ENCODE results near the gene ZBTB8OS. TPM values are rescaled to one million over a fixed set of nuclear protein-coding genes. Genes with fewer than 3 reads are reported as not detected.

Gene ZBTB8OS
- total and polyA plus RNA-seq, 9 of the 15 experiments (the other 6 are each of a cell fraction or from before 2014, with no cell fraction given): 54.8 to 230 (median 107) TPM

DNA sequence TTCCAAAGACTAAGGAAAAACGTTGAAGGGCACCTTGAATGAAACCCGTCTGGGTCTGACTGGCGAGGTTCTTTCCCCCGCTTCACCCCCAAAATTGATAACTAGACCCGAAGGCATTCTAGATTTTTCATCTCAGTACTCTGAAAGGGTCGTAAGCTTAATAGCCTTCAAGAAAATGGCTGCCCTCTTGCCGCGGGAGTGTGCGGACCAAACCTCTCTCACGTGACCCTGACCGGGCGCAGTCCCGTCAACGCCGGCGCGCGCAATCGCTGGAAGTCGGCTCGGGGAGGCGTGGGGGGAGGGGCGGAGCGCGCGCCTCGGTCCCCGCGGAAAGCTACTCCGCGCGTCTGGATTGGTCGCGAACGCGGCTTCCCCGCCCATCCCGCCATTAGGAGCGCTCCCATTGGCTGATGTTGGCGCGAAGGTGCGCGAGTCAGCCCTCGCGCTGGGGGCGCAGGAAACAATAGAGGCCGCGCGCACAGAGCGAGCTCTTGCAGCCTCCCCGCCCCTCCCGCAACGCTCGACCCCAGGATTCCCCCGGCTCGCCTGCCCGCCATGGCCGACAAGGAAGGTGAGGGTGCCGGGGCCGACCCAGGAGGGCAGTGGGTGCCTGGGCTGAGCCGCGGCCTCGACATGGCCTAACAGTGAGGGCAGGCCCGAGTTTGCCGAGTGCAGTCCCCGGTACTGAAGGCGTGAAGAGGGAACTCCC, 556 bp upstream of the ZBTB8OS start, which contains the start of gene RBBP4 (continued):
- TF ChIP-seq, protein P1, sequence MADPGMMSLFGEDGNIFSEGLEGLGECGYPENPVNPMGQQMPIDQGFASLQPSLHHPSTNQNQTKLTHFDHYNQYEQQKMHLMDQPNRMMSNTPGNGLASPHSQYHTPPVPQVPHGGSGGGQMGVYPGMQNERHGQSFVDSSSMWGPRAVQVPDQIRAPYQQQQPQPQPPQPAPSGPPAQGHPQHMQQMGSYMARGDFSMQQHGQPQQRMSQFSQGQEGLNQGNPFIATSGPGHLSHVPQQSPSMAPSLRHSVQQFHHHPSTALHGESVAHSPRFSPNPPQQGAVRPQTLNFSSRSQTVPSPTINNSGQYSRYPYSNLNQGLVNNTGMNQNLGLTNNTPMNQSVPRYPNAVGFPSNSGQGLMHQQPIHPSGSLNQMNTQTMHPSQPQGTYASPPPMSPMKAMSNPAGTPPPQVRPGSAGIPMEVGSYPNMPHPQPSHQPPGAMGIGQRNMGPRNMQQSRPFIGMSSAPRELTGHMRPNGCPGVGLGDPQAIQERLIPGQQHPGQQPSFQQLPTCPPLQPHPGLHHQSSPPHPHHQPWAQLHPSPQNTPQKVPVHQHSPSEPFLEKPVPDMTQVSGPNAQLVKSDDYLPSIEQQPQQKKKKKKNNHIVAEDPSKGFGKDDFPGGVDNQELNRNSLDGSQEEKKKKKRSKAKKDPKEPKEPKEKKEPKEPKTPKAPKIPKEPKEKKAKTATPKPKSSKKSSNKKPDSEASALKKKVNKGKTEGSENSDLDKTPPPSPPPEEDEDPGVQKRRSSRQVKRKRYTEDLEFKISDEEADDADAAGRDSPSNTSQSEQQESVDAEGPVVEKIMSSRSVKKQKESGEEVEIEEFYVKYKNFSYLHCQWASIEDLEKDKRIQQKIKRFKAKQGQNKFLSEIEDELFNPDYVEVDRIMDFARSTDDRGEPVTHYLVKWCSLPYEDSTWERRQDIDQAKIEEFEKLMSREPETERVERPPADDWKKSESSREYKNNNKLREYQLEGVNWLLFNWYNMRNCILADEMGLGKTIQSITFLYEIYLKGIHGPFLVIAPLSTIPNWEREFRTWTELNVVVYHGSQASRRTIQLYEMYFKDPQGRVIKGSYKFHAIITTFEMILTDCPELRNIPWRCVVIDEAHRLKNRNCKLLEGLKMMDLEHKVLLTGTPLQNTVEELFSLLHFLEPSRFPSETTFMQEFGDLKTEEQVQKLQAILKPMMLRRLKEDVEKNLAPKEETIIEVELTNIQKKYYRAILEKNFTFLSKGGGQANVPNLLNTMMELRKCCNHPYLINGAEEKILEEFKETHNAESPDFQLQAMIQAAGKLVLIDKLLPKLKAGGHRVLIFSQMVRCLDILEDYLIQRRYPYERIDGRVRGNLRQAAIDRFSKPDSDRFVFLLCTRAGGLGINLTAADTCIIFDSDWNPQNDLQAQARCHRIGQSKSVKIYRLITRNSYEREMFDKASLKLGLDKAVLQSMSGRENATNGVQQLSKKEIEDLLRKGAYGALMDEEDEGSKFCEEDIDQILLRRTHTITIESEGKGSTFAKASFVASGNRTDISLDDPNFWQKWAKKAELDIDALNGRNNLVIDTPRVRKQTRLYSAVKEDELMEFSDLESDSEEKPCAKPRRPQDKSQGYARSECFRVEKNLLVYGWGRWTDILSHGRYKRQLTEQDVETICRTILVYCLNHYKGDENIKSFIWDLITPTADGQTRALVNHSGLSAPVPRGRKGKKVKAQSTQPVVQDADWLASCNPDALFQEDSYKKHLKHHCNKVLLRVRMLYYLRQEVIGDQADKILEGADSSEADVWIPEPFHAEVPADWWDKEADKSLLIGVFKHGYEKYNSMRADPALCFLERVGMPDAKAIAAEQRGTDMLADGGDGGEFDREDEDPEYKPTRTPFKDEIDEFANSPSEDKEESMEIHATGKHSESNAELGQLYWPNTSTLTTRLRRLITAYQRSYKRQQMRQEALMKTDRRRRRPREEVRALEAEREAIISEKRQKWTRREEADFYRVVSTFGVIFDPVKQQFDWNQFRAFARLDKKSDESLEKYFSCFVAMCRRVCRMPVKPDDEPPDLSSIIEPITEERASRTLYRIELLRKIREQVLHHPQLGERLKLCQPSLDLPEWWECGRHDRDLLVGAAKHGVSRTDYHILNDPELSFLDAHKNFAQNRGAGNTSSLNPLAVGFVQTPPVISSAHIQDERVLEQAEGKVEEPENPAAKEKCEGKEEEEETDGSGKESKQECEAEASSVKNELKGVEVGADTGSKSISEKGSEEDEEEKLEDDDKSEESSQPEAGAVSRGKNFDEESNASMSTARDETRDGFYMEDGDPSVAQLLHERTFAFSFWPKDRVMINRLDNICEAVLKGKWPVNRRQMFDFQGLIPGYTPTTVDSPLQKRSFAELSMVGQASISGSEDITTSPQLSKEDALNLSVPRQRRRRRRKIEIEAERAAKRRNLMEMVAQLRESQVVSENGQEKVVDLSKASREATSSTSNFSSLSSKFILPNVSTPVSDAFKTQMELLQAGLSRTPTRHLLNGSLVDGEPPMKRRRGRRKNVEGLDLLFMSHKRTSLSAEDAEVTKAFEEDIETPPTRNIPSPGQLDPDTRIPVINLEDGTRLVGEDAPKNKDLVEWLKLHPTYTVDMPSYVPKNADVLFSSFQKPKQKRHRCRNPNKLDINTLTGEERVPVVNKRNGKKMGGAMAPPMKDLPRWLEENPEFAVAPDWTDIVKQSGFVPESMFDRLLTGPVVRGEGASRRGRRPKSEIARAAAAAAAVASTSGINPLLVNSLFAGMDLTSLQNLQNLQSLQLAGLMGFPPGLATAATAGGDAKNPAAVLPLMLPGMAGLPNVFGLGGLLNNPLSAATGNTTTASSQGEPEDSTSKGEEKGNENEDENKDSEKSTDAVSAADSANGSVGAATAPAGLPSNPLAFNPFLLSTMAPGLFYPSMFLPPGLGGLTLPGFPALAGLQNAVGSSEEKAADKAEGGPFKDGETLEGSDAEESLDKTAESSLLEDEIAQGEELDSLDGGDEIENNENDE (IDR thresholded peaks at IDR 0.05; ENCODE audit: low read depth, low read length): no peak
- TF ChIP-seq RBM15 (IDR thresholded peaks at IDR 0.05; ENCODE audit: insufficient read depth, low read length) (no peak), TCF7 (IDR thresholded peaks at IDR 0.05; ENCODE audit: borderline replicate concordance) (no peak), TAL1 (IDR thresholded peaks at IDR 0.05) (no peak), CAMTA2 (CRISPR knock-in tag; conservative IDR thresholded peaks at IDR 0.05) (no peak), U2AF1 (optimal IDR thresholded peaks at IDR 0.05; ENCODE audit: low read depth, low read length) (peak; percentile 27), MCM7 (IDR thresholded peaks at IDR 0.05) (no peak; a peak in 1 of 4 replicates), BHLHE40 (IDR thresholded peaks at IDR 0.05; ENCODE audit: low read length) (peak; percentile 99), PTTG1 (tag; IDR thresholded peaks at IDR 0.05; ENCODE audit: low read depth) (peak; percentile 93), TARDBP (IDR thresholded peaks at IDR 0.05) (peak; percentile 59), NCOR1 (IDR thresholded peaks at IDR 0.05) (no peak), CCAR2 (IDR thresholded peaks at IDR 0.05; ENCODE audit: low read depth, low read length) (no peak), RCOR1 (IDR thresholded peaks at IDR 0.05; ENCODE audit: borderline replicate concordance in 1 of 2, low read depth in 2 of 2, low read length in 2 of 2) (no peak), FOS (IDR thresholded peaks at IDR 0.05; ENCODE audit: extremely low read depth, insufficient read length) (peak; percentile 87), HDAC8 (tag; IDR thresholded peaks at IDR 0.05) (peak; percentile 99), ZNF239 (CRISPR knock-in tag; IDR thresholded peaks at IDR 0.05) (peak; percentile 93)
- TF ChIP-seq, protein P2, sequence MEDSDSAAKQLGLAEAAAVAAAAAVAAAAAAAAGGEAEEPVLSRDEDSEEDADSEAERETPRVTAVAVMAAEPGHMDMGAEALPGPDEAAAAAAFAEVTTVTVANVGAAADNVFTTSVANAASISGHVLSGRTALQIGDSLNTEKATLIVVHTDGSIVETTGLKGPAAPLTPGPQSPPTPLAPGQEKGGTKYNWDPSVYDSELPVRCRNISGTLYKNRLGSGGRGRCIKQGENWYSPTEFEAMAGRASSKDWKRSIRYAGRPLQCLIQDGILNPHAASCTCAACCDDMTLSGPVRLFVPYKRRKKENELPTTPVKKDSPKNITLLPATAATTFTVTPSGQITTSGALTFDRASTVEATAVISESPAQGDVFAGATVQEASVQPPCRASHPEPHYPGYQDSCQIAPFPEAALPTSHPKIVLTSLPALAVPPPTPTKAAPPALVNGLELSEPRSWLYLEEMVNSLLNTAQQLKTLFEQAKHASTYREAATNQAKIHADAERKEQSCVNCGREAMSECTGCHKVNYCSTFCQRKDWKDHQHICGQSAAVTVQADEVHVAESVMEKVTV (CRISPR knock-in tag; IDR thresholded peaks at IDR 0.05): peak; percentile 36; the same call in 1 of the 2 replicates
